GM12878 (cell line): ENCODE results near the gene TRIAP1. TPM values are rescaled to one million over a fixed set of nuclear protein-coding genes. Genes with fewer than 3 reads are reported as not detected.

Experiments
- ATAC-seq: fragments of 200-7000 bp; cut with Tn5 transposase; 3 replicates; pipeline ENCODE4 v1.9.1; 2020; ENCODE audit warnings: mild to moderate bottlenecking, moderate library complexity
- BruUV-seq: library from RNA; stranded (reverse); fragments of 400-500 nt; replicated peaks from 2 replicates; lab custom pipeline; 2021; lab: Mats Ljungman, UMichigan
- CTCF ChIA-PET: fragments of 300-600 bp; sonication (Branson Sonifier 250); formaldehyde crosslinking; extraction: SDS; loops from one replicate; lab custom pipeline; 2021; ENCODE audit warnings: inconsistent platforms; lab: Yijun Ruan, JAX
- POLR2A ChIA-PET: fragments of 350-600 bp; formaldehyde crosslinking; extraction: SDS; loops from one replicate; lab custom pipeline; 2021; ENCODE audit warnings: inconsistent platforms; lab: Charles Lee
- RAD21 ChIA-PET: fragments of 300-600 bp; sonication (Branson Sonifier 250); formaldehyde crosslinking; loops from one replicate; lab custom pipeline; 2023; ENCODE audit warnings: antibody characterized with exemption; ENCODE audit not compliant: unreplicated experiment; lab: Charles Lee
- SMC1A ChIA-PET: fragments of 300-600 bp; sonication (Branson Sonifier 250); formaldehyde crosslinking; loops from one replicate; lab custom pipeline; 2023; ENCODE audit not compliant: unreplicated experiment, uncharacterized antibody; lab: Charles Lee
- DNase-seq: peaks from one replicate; pipeline ENCODE4 v3.0.0-alpha.2; 2011; ENCODE audit warnings: low read depth, low spot score
- FAIRE-seq: peaks from 3 replicates; lab custom pipeline; 2011; peaks lifted over from hg19 to GRCh38; lab: Jason Lieb, UNC
- H2AFZ ChIP-seq: 2 replicates; pipeline ENCODE4 v1.6.0; 2011; ENCODE audit warnings: low read depth, low read length, control low read depth; ENCODE audit not compliant: control insufficient read depth
- H3K27ac ChIP-seq: 2 replicates; pipeline ENCODE4 v1.5.1; 2011; ENCODE audit warnings: control low read depth; ENCODE audit not compliant: control insufficient read depth, insufficient read depth
- H3K27me3 ChIP-seq, 2 experiments: replicated peaks in 1 of 2; 2 replicates each; pipeline versions ENCODE4 v1.6.0 to v1.6.1; 2011; ENCODE audit warnings: low read length in 1 of 2; ENCODE audit not compliant: control insufficient read depth in 2 of 2, insufficient read depth in 2 of 2
- H3K36me3 ChIP-seq, 2 experiments: 2 replicates each; pipeline ENCODE4 v1.5.1; 2011; ENCODE audit warnings: low read length in 1 of 2; ENCODE audit not compliant: control insufficient read depth in 2 of 2, insufficient read depth in 2 of 2
- H3K4me1 ChIP-seq: 2 replicates; pipeline ENCODE4 v1.6.1; 2011; ENCODE audit warnings: mild to moderate bottlenecking, low read length, moderate library complexity, mixed read lengths; ENCODE audit not compliant: control insufficient read depth, insufficient read depth
- H3K4me2 ChIP-seq: 2 replicates; pipeline ENCODE4 v1.6.0; 2011; ENCODE audit warnings: control low read depth; ENCODE audit not compliant: control insufficient read depth, insufficient read depth
- H3K4me3 ChIP-seq: fragments of 200-600 bp; sonication (generic); 2 replicates; pipeline ENCODE4 v1.5.1; 2016
- H3K79me2 ChIP-seq: 2 replicates; pipeline ENCODE4 v1.6.0; 2011; ENCODE audit warnings: low read length; ENCODE audit not compliant: control insufficient read depth, insufficient read depth
- H3K9ac ChIP-seq: 2 replicates; pipeline ENCODE4 v1.8.0; 2011; ENCODE audit warnings: low read length, control low read depth, mixed read lengths; ENCODE audit not compliant: control insufficient read depth, insufficient read depth
- H3K9me3 ChIP-seq: replicated peaks from 3 replicates; pipeline ENCODE4 v1.5.1; 2011; ENCODE audit warnings: mild to moderate bottlenecking, low read length; ENCODE audit not compliant: control insufficient read depth, insufficient read depth
- H4K20me1 ChIP-seq: 2 replicates; pipeline ENCODE4 v1.6.0; 2011; ENCODE audit not compliant: control insufficient read depth, insufficient read depth
- BCL3 ChIP-seq: IDR thresholded peaks from 2 replicates; pipeline ENCODE4 v1.6.1; 2011; ENCODE audit warnings: borderline replicate concordance, low read depth, mild to moderate bottlenecking, moderate library complexity, low read length; ENCODE audit not compliant: insufficient read depth, poor library complexity, severe bottlenecking
- CREB1 ChIP-seq: IDR thresholded peaks from 2 replicates; pipeline ENCODE4 v1.6.1; 2012; ENCODE audit warnings: low read depth, mild to moderate bottlenecking, inconsistent platforms
- CREM ChIP-seq: IDR thresholded peaks from 2 replicates; pipeline ENCODE4 v1.6.1; 2014; ENCODE audit warnings: antibody characterized with exemption, low read depth
- EED ChIP-seq: sonication (generic); IDR thresholded peaks from 2 replicates; pipeline ENCODE4 v1.6.1; 2016; ENCODE audit warnings: antibody characterized with exemption, low read depth
- HDAC6 ChIP-seq: fragments of 200-600 bp; sonication (generic); IDR thresholded peaks from one replicate; pipeline ENCODE4 v1.8.0; 2017; ENCODE audit warnings: antibody characterized with exemption; ENCODE audit not compliant: unreplicated experiment
- IRF4 ChIP-seq: IDR thresholded peaks from 2 replicates; pipeline ENCODE4 v1.6.1; 2011; ENCODE audit warnings: low read depth, low read length
- JUNB ChIP-seq: IDR thresholded peaks from 2 replicates; pipeline ENCODE4 v1.6.1; 2016; ENCODE audit warnings: antibody characterized with exemption, mild to moderate bottlenecking
- MXI1 ChIP-seq: fragments of 150-350 bp; IDR thresholded peaks from 2 replicates; pipeline ENCODE4 v1.6.1; 2011; ENCODE audit warnings: low read depth, mild to moderate bottlenecking, inconsistent platforms, low read length, improper control_type of control experiment
- POLR2AphosphoS5 ChIP-seq: IDR thresholded peaks from 2 replicates; pipeline ENCODE4 v1.6.1; 2011; ENCODE audit warnings: mild to moderate bottlenecking, low read length, inconsistent platforms
- RFX5 ChIP-seq: IDR thresholded peaks from 2 replicates; pipeline ENCODE4 v1.6.1; 2011; ENCODE audit warnings: low read depth, low read length, improper control_type of control experiment
- RUNX3 ChIP-seq: IDR thresholded peaks from 2 replicates; pipeline ENCODE4 v1.6.1; 2012; ENCODE audit warnings: low read length, inconsistent platforms
- SMARCA5 ChIP-seq: fragments of 450-650 bp; IDR thresholded peaks from 2 replicates; pipeline ENCODE4 v1.6.1; 2017; ENCODE audit warnings: mild to moderate bottlenecking
- SREBF1 ChIP-seq: IDR thresholded peaks from 2 replicates; pipeline ENCODE4 v1.6.1; 2012; ENCODE audit warnings: mild to moderate bottlenecking, low read length
- SREBF2 ChIP-seq: IDR thresholded peaks from 2 replicates; pipeline ENCODE4 v1.6.1; 2012; ENCODE audit warnings: mild to moderate bottlenecking, low read length
- USF1 ChIP-seq: IDR thresholded peaks from 2 replicates; pipeline ENCODE4 v1.6.1; 2011; ENCODE audit warnings: borderline replicate concordance, low read depth, mild to moderate bottlenecking, moderate library complexity, mixed read lengths, low read length; ENCODE audit not compliant: insufficient read depth; ENCODE audit errors: extremely low read length
- ZBED1 ChIP-seq: IDR thresholded peaks from 2 replicates; pipeline ENCODE4 v1.6.1; 2016; ENCODE audit warnings: borderline replicate concordance
- ZBTB4 ChIP-seq: fragments of 450-650 bp; formaldehyde crosslinking; IDR thresholded peaks from 2 replicates; pipeline ENCODE4 v1.4.0; 2022; ENCODE audit warnings: mild to moderate bottlenecking, moderate library complexity
- ZNF207 ChIP-seq: fragments of 450-650 bp; IDR thresholded peaks from 2 replicates; pipeline ENCODE4 v1.6.1; 2014; ENCODE audit warnings: antibody characterized with exemption, mild to moderate bottlenecking, borderline replicate concordance
- ZNF274 ChIP-seq: IDR thresholded peaks from one replicate; pipeline ENCODE4 v1.8.0; 2011; ENCODE audit not compliant: insufficient read length, insufficient read depth
- WGBS: methylation state at CpG from one replicate; pipeline ENCODE4 v1.1.6; 2016; ENCODE audit warnings: low lambda C conversion rate; ENCODE audit not compliant: insufficient replicate concordance, insufficient coverage; ENCODE audit errors: missing lambda C conversion rate; 5-methylcytosine and 5-hydroxymethylcytosine counted together
- in situ Hi-C: fragments of 300-500 bp; cut with MboI; formaldehyde crosslinking; loops from 9 replicates; pipeline ENCODE4 v1.14.3; 2018; ENCODE audit warnings: mixed read lengths
- intact Hi-C: fragments of 100-400 bp; cut with micrococcal nuclease; formaldehyde crosslinking; loops from one replicate; pipeline ENCODE4 v1.14.2; 2022; ENCODE audit not compliant: unreplicated experiment
- polyA plus RNA-seq, 11 experiments: library from polyadenylated mRNA; depleted of rRNA in 4 of 11; unstranded in 6 of 11; stranded (reverse) in 5 of 11; fragments of >200 nt; fragmentation: Nextera tagmentation in 4 of 11; fragmentation: Illumina TruSeq in 1 of 11; extraction: Ambion mirVana in 4 of 11; extraction: Trizol in 1 of 11; gene quantifications; 1 replicate in 1 of 11; 2 replicates in 10 of 11; pipeline versions ENCODE4 v1.2.1 to v1.2.3, GENCODE V29; 2011 to 2016; ENCODE audit warnings: inconsistent platforms in 2 of 11, missing spikeins in 2 of 11, low read depth in 1 of 11
- total RNA-seq, 4 experiments: library from RNA; depleted of rRNA in 3 of 4; stranded (reverse); fragments of >200 nt in 3 of 4; fragmentation: Illumina TruSeq in 1 of 4; extraction: Trizol in 1 of 4; gene quantifications; 2 replicates each; pipeline versions ENCODE4 v1.2.1 to v1.2.3, GENCODE V29; 2013 to 2021

Gene TRIAP1
- total and polyA plus RNA-seq, 10 of the 15 experiments (the other 5 are each of a cell fraction or from before 2014, with no cell fraction given), result 44.8 to 346 (median 80.8) TPM

- TF ChIP-seq BCL3, result no peak
- TF ChIP-seq ZBTB4 (CRISPR knock-in tag), result no peak
- TF ChIP-seq ZBED1, result no peak
- TF ChIP-seq MXI1, result no peak
Observed at GRCh38 chr12:120466560-120467315, 20.6 kb upstream of the TRIAP1 start (continued).

GRCh38 chr12:120465756-120466155 is 19.6 kb upstream of the TRIAP1 start:
- Histone ChIP-seq H3K27me3 (no peaks in the 10 kb centered on the region), H2AFZ (no peak overlapping the region), H3K9me3 (no peaks in the 10 kb centered on the region), H3K79me2 (peaks cover 49% of the 10 kb centered on the region), H3K4me2 (no peak overlapping the region; the same call in 1 of the 2 replicates), H3K27ac (no peak overlapping the region), H3K4me1 (peaks cover 12% of the 10 kb centered on the region), H4K20me1 (peaks cover 10% of the 10 kb centered on the region), H3K4me3 (no peak overlapping the region), H3K9ac (no peak overlapping the region), H3K36me3 (peaks cover 22 to 41% of the 10 kb centered on the region in 2 experiments)
- intact Hi-C loops, result no loop called here
- no TSS peak for BruUV-seq
- SMC1A ChIA-PET, result interaction anchor here (1.0 to 1.3 kb wide), 5 partner anchors 13 to 113 kb away, joined by 3 to 5 read pairs (median 3); partner anchors contain the start of gene DYNLL1
- FAIRE-seq (no peak), DNase-seq (no peak), ATAC-seq (no peak)
- WGBS, result 48% methylated on average over 5 of the region's 5 CpGs
- in situ Hi-C loops, result no loop called here
- RAD21 ChIA-PET, result interaction anchor here (0.6 to 1.0 kb wide), 3 partner anchors 25 to 42 kb away, joined by 3 read pairs; no protein-coding TSS in a partner anchor
- CTCF ChIA-PET, result interaction anchor here (0.6 to 5.9 kb wide), 15 partner anchors 8 to 184 kb away, joined by 3 to 39 read pairs (median 9); partner anchors contain the start of genes COX6A1, DYNLL1 and POP5
- POLR2A ChIA-PET, result interaction anchor here (1.5 kb wide), 1 partner anchor 14 kb away, joined by 3 read pairs; no protein-coding TSS in a partner anchor
- TF ChIP-seq SMARCA5 (no peak), HDAC6 (no peak), IRF4 (no peak), CREM (no peak), JUNB (no peak), RFX5 (no peak), RUNX3 (no peak), SREBF2 (no peak), POLR2AphosphoS5 (no peak), EED (no peak), CREB1 (no peak), SREBF1 (no peak), ZNF207 (no peak), USF1 (no peak), ZNF274 (no peak)
